Pancreas (tissue), 10 donors: ENCODE measurements around the gene PRSS23. TPM values are rescaled to one million over a fixed set of nuclear protein-coding genes. Genes with fewer than 3 reads are reported as not detected.

Experiments used
- ATAC-seq, 4 donors: fragments of 200-7000 bp; cut with Tn5 transposase; one replicate each; pipeline versions ENCODE4 v1.8.0 to v1.9.1; 2020; ENCODE audit warnings: mild to moderate bottlenecking in 4 of 4, moderate library complexity in 4 of 4
- DNase-seq, 6 donors: peaks; one replicate each; pipeline ENCODE4 v3.0.0-alpha.2; 2020
- FAIRE-seq: peaks from 2 replicates; lab custom pipeline; 2012; peaks lifted over from hg19 to GRCh38; lab: Jason Lieb, UNC
- H3K27ac ChIP-seq, 4 donors: fragments of 200-600 bp; sonication (generic); 1 replicate in 3 of 4; 2 replicates in 1 of 4; pipeline versions ENCODE4 v1.5.0 to v1.8.0; 2020
- H3K27me3 ChIP-seq, 4 donors: fragments of 200-600 bp; one replicate each; pipeline ENCODE4 v1.8.0; 2021
- H3K36me3 ChIP-seq, 3 donors: fragments of 200-600 bp; sonication (generic) in 1 of 3; one replicate each; pipeline versions ENCODE4 v1.5.0 to v1.8.0; 2020 to 2021
- H3K4me1 ChIP-seq, 3 donors: fragments of 200-600 bp; one replicate each; pipeline ENCODE4 v1.8.0; 2021
- H3K4me3 ChIP-seq, 4 donors: fragments of 200-600 bp; sonication (generic) in 2 of 4; one replicate each; pipeline versions ENCODE4 v1.5.0 to v1.8.0; 2020 to 2021
- H3K9me3 ChIP-seq, 4 donors: fragments of 200-600 bp; one replicate each; pipeline ENCODE4 v1.8.0; 2021
- WGBS, 2 donors: extraction: QIAGEN DNeasy Blood & Tissue Kit; methylation state at CpG; one replicate each; pipeline ENCODE4 v1.1.7; 2013; 5-methylcytosine and 5-hydroxymethylcytosine counted together
- intact Hi-C, 3 donors: fragments of 100-400 bp; cut with DNase I; formaldehyde crosslinking; loops; one replicate each; pipeline versions ENCODE4 v1.11.1 to v1.14.2; 2022
- polyA plus RNA-seq, 2 donors: library from polyadenylated mRNA; stranded (reverse); fragments of 200-250 nt; gene quantifications; one replicate each; pipeline ENCODE4 v1.2.3, GENCODE V29; 2013
- total RNA-seq, 6 donors: library from RNA; stranded (reverse); fragmentation: NEBNext Ultra II Directional in 4 of 6; extraction: Animal tissue kit (Norgen Biotek cat#: 25700) in 4 of 6; gene quantifications; one replicate each; pipeline versions ENCODE4 v1.2.1 to v1.2.4, GENCODE V29; 2021 to 2023
- TF ChIP-seq, protein P1 (sequence below), 4 donors: fragments of 200-600 bp; sonication (generic) in 3 of 4; IDR thresholded peaks; one replicate each; pipeline versions ENCODE4 v1.5.0 to v1.8.0; 2021; ENCODE audit warnings: antibody characterized with exemption in 4 of 4
- donor health status: healthy with polysubstance abuse.
- donor health status: DM: no; HTN: no; CAD: no; lungs with moderate emphysema.
- donor health status: DM: no; HTN: no; CAD: no.
- donor health status: control.
- donor health status: control.
- donor health status: Bipolar disorder and iron deficiency.
- donor health status: DM: yes; HTN: yes; CAD: no.
- donor health status: DM: no; HTN: no; CAD: no.
- donor health status: DM: no; HTN: no; CAD: no.
- donor health status: DM: yes; HTN: yes; CAD: no.

The PRSS23 gene
- total and polyA plus RNA-seq, 8 donors = 4.4 to 29.4 (median 11.4) TPM

DNA sequence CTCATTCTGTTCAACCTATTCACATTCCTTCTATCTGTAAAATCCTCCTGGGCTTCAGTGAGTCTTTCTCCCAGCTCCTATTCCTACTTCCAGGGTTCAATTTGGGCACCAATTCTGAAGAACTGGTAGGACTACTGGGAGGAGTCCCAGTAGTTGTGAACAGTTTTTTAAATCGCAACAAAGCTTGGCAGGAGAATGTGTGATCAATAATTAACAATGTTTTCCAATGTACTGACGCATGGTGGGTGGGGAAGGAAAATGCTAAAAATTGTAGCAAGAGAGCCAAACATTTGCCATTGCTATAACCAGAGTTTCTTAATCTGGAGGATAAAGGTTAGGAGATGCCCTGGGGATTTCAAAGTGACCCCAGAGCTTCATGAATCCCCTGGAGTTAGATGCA, 27.3 kb upstream of the PRSS23 start:
- Histone ChIP-seq H3K4me1 (peaks cover 0 to 3% (median 0%) of the 10 kb centered on the region in 3 donors), H3K4me3 (no peak overlapping the region), H3K27ac (no peak overlapping the region), H3K9me3 (no peaks in the 10 kb centered on the region), H3K36me3 (no peaks in the 10 kb centered on the region), H3K27me3 (no peaks in the 10 kb centered on the region)
- intact Hi-C loops = no loop called here
- 16% methylated on average over 2 of the region's 2 CpGs for WGBS, 2 donors
- TF ChIP-seq, protein P1, sequence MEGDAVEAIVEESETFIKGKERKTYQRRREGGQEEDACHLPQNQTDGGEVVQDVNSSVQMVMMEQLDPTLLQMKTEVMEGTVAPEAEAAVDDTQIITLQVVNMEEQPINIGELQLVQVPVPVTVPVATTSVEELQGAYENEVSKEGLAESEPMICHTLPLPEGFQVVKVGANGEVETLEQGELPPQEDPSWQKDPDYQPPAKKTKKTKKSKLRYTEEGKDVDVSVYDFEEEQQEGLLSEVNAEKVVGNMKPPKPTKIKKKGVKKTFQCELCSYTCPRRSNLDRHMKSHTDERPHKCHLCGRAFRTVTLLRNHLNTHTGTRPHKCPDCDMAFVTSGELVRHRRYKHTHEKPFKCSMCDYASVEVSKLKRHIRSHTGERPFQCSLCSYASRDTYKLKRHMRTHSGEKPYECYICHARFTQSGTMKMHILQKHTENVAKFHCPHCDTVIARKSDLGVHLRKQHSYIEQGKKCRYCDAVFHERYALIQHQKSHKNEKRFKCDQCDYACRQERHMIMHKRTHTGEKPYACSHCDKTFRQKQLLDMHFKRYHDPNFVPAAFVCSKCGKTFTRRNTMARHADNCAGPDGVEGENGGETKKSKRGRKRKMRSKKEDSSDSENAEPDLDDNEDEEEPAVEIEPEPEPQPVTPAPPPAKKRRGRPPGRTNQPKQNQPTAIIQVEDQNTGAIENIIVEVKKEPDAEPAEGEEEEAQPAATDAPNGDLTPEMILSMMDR (IDR thresholded peaks at IDR 0.05) = no peak
- ATAC-seq (peak; percentile 16 to 68 (median 54)), DNase-seq (no peak), FAIRE-seq (no peak)

DNA sequence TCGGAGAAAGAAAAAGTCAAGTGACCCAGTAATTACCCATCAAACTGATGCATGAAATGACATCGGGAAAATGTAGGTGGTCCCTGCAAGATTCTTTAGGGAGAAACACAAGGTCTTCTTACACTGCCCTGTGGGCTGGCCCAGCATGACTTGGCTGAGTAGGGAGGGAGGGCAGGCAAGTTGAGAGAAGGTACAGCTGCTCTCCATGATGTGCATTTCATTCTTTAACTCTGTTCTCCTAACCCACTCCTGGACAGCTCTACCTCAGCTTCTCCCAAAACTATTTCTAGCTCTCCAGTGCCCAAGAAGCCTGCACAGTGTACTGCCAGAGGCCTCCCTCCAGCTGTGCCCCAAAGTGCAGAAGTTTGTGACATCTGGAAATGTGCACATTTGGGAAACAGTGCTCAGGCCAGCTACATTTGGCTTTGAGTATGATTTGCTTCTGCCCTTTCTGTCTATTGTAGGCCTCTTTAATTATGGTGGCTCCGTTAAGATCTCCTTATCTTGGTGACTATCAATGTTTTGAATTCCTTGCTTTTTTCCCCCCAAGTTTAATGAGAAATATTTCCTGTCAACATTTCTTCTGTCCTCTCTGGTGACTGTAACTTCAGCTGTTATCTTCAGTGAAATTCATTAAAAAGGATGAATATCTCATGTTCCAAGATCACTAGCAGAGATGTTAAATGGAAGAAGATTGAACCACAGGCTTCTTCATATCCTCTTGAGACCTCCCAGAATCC, 26.7 kb upstream of the PRSS23 start:
- DNase-seq (no peak), ATAC-seq (no peak), FAIRE-seq (no peak)
- WGBS, 2 donors = 79 to 85% methylated on average over 3 of the region's 3 CpGs
- peaks cover 0 to 3% (median 0%) of the 10 kb centered on the region in 3 donors for H3K4me1 ChIP-seq
- TF ChIP-seq, protein P1 (IDR thresholded peaks at IDR 0.05) = no peak
- no peaks in the 10 kb centered on the region for H3K27me3 ChIP-seq
- no peaks in the 10 kb centered on the region for H3K36me3 ChIP-seq
- intact Hi-C loops = no loop called here
- no peaks in the 10 kb centered on the region for H3K9me3 ChIP-seq
- no peak overlapping the region for H3K27ac ChIP-seq
- no peak overlapping the region for H3K4me3 ChIP-seq

DNA sequence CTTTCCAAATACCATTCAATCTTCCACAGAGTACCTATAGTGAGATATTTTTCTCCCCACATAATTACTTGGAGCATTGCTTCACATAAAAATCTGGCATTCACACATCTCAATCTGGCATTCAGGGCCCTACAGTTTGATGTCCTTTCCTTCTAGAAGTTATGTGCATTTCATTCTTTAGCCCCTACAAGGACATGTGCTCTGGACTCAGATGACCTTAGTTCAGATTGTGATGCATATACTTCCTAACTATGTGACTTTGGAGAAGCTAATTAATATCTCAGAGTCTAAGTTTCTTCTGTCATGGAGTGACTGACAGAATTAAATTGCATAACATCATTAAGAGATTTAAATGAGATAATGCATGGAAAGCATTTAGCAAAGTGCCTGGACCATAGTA, 25.9 kb upstream of the PRSS23 start:
- H3K9me3 ChIP-seq = no peaks in the 10 kb centered on the region
- FAIRE-seq (no peak), DNase-seq (no peak), ATAC-seq (no peak)
- H3K27me3 ChIP-seq = no peaks in the 10 kb centered on the region
- TF ChIP-seq, protein P1 (IDR thresholded peaks at IDR 0.05) = no peak
- H3K4me1 ChIP-seq = peaks cover 0 to 3% (median 0%) of the 10 kb centered on the region in 3 donors
- H3K4me3 ChIP-seq = no peak overlapping the region
- no peaks in the 10 kb centered on the region for H3K36me3 ChIP-seq
- intact Hi-C loops = no loop called here
- H3K27ac ChIP-seq = no peak overlapping the region

DNA sequence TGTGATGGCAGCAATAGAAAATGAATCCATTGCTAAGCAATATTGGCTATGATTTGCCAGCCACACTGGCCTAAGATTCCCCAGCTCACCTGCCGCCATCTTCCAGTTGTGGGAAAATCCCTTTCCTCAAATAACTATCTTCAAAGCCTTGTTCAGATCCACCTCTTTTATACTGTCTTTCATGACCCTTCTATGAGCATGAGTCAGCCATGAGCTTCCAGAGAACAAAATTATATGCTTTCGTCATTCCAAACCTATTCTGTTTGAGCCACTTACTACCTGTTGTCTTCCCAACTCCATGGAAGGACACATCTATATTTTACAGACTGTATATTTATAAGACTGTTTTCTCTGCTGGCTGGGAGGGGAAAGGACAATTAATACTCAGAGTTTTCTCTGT, 25.0 kb upstream of the PRSS23 start:
- H3K4me3 ChIP-seq = no peak overlapping the region
- H3K27ac ChIP-seq = no peak overlapping the region
- H3K36me3 ChIP-seq = no peaks in the 10 kb centered on the region
- DNase-seq = no peak
- no peaks in the 10 kb centered on the region for H3K9me3 ChIP-seq
- peaks cover 0 to 3% (median 0%) of the 10 kb centered on the region in 3 donors for H3K4me1 ChIP-seq
- H3K27me3 ChIP-seq = no peaks in the 10 kb centered on the region
- no peak for ATAC-seq
- intact Hi-C loops = no loop called here
- no peak for FAIRE-seq
- TF ChIP-seq, protein P1 (IDR thresholded peaks at IDR 0.05) = no peak
- 94 to 98% methylated on average over 2 of the region's 2 CpGs for WGBS, 2 donors

DNA sequence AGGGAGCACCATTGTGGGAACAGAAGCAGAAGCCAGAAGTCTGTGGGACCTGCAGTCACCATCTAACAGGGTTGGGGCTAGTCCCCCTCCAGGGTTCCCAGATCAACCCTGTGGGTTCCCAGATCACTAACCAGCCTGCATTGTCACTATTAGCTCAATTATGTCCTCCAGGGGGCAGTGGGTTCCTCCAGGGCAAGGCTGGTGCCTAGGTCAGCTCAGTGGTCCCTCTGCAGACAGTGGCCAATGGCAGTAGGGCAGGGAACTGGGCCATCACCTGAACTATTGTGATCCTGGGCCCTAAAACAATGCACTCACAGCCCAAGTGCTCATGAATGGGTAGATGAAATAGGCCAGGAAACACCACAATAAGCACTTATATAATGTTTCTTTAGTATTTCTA, 18.8 kb upstream of the PRSS23 start:
- ATAC-seq (no peak), DNase-seq (no peak), FAIRE-seq (no peak)
- no peak overlapping the region for H3K27ac ChIP-seq
- intact Hi-C loops = no loop called here
- TF ChIP-seq, protein P1 (IDR thresholded peaks at IDR 0.05) = no peak
- H3K4me3 ChIP-seq = no peak overlapping the region
- no peaks in the 10 kb centered on the region for H3K9me3 ChIP-seq
- no peaks in the 10 kb centered on the region for H3K36me3 ChIP-seq
- no peaks in the 10 kb centered on the region for H3K27me3 ChIP-seq
- H3K4me1 ChIP-seq = no peaks in the 10 kb centered on the region
